ENCODE data around the gene KCNQ1OT1.

Gene KCNQ1OT1

GRCh38 chr11:2662024-2662312 is 37.8 kb downstream of the KCNQ1OT1 start:
- Histone ChIP-seq H3K27me3 (ENCODE audit: control insufficient read depth in 5 of 5, insufficient read depth in 4 of 5, low read length in 5 of 5) (no peaks in the 10 kb centered on the region), H3K9ac (ENCODE audit: low read length in 5 of 5) (no peak overlapping the region), H3K4me1 (ENCODE audit: control insufficient read depth in 5 of 5, insufficient read depth in 5 of 5, low read length in 5 of 5) (peaks cover 4 to 13% (median 9%) of the 10 kb centered on the region in 5 donors), H3K4me3 (ENCODE audit: low read depth in 1 of 5, low read length in 5 of 5) (peak overlapping the region in 2 of 5 donors; percentile 21 to 23), H3K9me3 (ENCODE audit: control insufficient read depth in 5 of 5, low read length in 5 of 5) (peaks cover 12 to 41% (median 36%) of the 10 kb centered on the region in 5 donors), H3K36me3 (ENCODE audit: control insufficient read depth in 5 of 5, insufficient read depth in 5 of 5, low read length in 5 of 5) (peaks cover 2 to 26% (median 10%) of the 10 kb centered on the region in 5 donors), H3K27ac (ENCODE audit: low read depth, low read length) (no peak overlapping the region)

GRCh38 chr11:2661173-2662023 is 38.4 kb downstream of the KCNQ1OT1 start:
- H3K9me3 ChIP-seq (ENCODE audit: control insufficient read depth in 5 of 5, low read length in 5 of 5) = peaks cover 12 to 43% (median 36%) of the 10 kb centered on the region in 5 donors
- peaks cover 2 to 26% (median 10%) of the 10 kb centered on the region in 5 donors for H3K36me3 ChIP-seq (ENCODE audit: control insufficient read depth in 5 of 5, insufficient read depth in 5 of 5, low read length in 5 of 5)
- H3K4me3 ChIP-seq (ENCODE audit: low read depth in 1 of 5, low read length in 5 of 5) = peak overlapping the region in 1 of 5 donors; percentile 21

DNA sequence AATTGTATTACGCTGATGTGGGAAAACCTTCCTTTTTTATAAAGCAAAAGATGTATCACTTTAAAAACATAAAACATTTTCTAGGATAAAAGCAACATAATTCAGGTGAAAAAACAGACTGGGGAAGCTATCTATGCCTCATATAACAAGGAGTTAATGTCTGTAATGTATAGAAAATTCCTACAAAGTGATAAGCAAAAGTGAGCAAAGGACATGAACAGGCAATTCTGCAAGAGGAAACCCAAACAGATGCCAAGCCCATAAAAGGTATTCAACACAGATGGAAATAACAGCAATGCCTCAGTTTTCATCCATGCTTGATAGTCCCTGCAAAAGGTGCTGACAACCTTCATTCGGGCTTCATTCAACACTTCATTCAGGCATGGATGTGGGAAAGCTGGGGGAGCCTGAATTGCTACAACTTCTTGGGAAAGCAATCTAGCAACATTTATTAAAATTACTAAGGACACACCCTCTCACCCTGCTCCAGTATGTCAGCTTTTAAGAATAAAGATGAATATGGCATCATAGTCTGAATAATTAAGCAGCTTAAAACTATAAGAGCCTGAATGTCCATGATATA is 39.3 kb downstream of the KCNQ1OT1 start:
- Histone ChIP-seq H3K27me3 (ENCODE audit: control insufficient read depth in 5 of 5, insufficient read depth in 4 of 5, low read length in 5 of 5) (no peaks in the 10 kb centered on the region), H3K9me3 (ENCODE audit: control insufficient read depth in 5 of 5, low read length in 5 of 5) (peaks cover 12 to 51% (median 36%) of the 10 kb centered on the region in 5 donors), H3K9ac (ENCODE audit: low read length in 5 of 5) (no peak overlapping the region), H3K27ac (ENCODE audit: low read depth, low read length) (no peak overlapping the region), H3K4me3 (ENCODE audit: low read depth in 1 of 5, low read length in 5 of 5) (peak overlapping the region in 1 of 5 donors; percentile 13), H3K36me3 (ENCODE audit: control insufficient read depth in 5 of 5, insufficient read depth in 5 of 5, low read length in 5 of 5) (peaks cover 0 to 21% (median 10%) of the 10 kb centered on the region in 5 donors), H3K4me1 (ENCODE audit: control insufficient read depth in 5 of 5, insufficient read depth in 5 of 5, low read length in 5 of 5) (peaks cover 0 to 3% (median 0%) of the 10 kb centered on the region in 5 donors)

More at GRCh38 chr11:2661173-2662023, 38.4 kb downstream of the KCNQ1OT1 start:
- H3K9ac ChIP-seq (ENCODE audit: low read length in 5 of 5) = no peak overlapping the region
- no peaks in the 10 kb centered on the region for H3K27me3 ChIP-seq (ENCODE audit: control insufficient read depth in 5 of 5, insufficient read depth in 4 of 5, low read length in 5 of 5)
- peaks cover 0 to 7% (median 4%) of the 10 kb centered on the region in 5 donors for H3K4me1 ChIP-seq (ENCODE audit: control insufficient read depth in 5 of 5, insufficient read depth in 5 of 5, low read length in 5 of 5)
- H3K27ac ChIP-seq (ENCODE audit: low read depth, low read length) = no peak overlapping the region

- Histone ChIP-seq H3K36me3 (ENCODE audit: control insufficient read depth in 5 of 5, insufficient read depth in 5 of 5, low read length in 5 of 5) (peaks cover 0 to 4% (median 2%) of the 10 kb centered on the region in 5 donors), H3K9me3 (ENCODE audit: control insufficient read depth in 5 of 5, low read length in 5 of 5) (peaks cover 14 to 70% (median 57%) of the 10 kb centered on the region in 5 donors), H3K4me1 (ENCODE audit: control insufficient read depth in 5 of 5, insufficient read depth in 5 of 5, low read length in 5 of 5) (peaks cover 0 to 11% (median 6%) of the 10 kb centered on the region in 5 donors), H3K27ac (ENCODE audit: low read depth, low read length) (no peak overlapping the region), H3K27me3 (ENCODE audit: control insufficient read depth in 5 of 5, insufficient read depth in 4 of 5, low read length in 5 of 5) (no peaks in the 10 kb centered on the region), H3K4me3 (ENCODE audit: low read depth in 1 of 5, low read length in 5 of 5) (peak overlapping the region in 1 of 5 donors; percentile 10), H3K9ac (ENCODE audit: low read length in 5 of 5) (no peak overlapping the region)
Observed at GRCh38 chr11:2657697-2658284, 42.0 kb downstream of the KCNQ1OT1 start.

- H3K4me3 ChIP-seq (ENCODE audit: low read depth in 1 of 5, low read length in 5 of 5) = peak overlapping the region in 1 of 5 donors; percentile 0
- no peak overlapping the region for H3K9ac ChIP-seq (ENCODE audit: low read length in 5 of 5)
- H3K9me3 ChIP-seq (ENCODE audit: control insufficient read depth in 5 of 5, low read length in 5 of 5) = peaks cover 14 to 74% (median 60%) of the 10 kb centered on the region in 5 donors
- H3K27me3 ChIP-seq (ENCODE audit: control insufficient read depth in 5 of 5, insufficient read depth in 4 of 5, low read length in 5 of 5) = no peaks in the 10 kb centered on the region
- H3K36me3 ChIP-seq (ENCODE audit: control insufficient read depth in 5 of 5, insufficient read depth in 5 of 5, low read length in 5 of 5) = peaks cover 0 to 2% (median under 1%) of the 10 kb centered on the region in 5 donors
- peaks cover 0 to 12% (median 8%) of the 10 kb centered on the region in 5 donors for H3K4me1 ChIP-seq (ENCODE audit: control insufficient read depth in 5 of 5, insufficient read depth in 5 of 5, low read length in 5 of 5)
- H3K27ac ChIP-seq (ENCODE audit: low read depth, low read length) = no peak overlapping the region
Observed at GRCh38 chr11:2656859-2657258, 42.9 kb downstream of the KCNQ1OT1 start.

GRCh38 chr11:2655834-2656622 is 43.8 kb downstream of the KCNQ1OT1 start:
- H3K4me1 ChIP-seq (ENCODE audit: control insufficient read depth in 5 of 5, insufficient read depth in 5 of 5, low read length in 5 of 5) = peaks cover 0 to 12% (median 8%) of the 10 kb centered on the region in 5 donors
- peaks cover 0 to 2% (median 0%) of the 10 kb centered on the region in 5 donors for H3K36me3 ChIP-seq (ENCODE audit: control insufficient read depth in 5 of 5, insufficient read depth in 5 of 5, low read length in 5 of 5)
- peaks cover 11 to 72% (median 61%) of the 10 kb centered on the region in 5 donors for H3K9me3 ChIP-seq (ENCODE audit: control insufficient read depth in 5 of 5, low read length in 5 of 5)
- no peaks in the 10 kb centered on the region for H3K27me3 ChIP-seq (ENCODE audit: control insufficient read depth in 5 of 5, insufficient read depth in 4 of 5, low read length in 5 of 5)
- no peak overlapping the region for H3K27ac ChIP-seq (ENCODE audit: low read depth, low read length)
- H3K9ac ChIP-seq (ENCODE audit: low read length in 5 of 5) = no peak overlapping the region
- H3K4me3 ChIP-seq (ENCODE audit: low read depth in 1 of 5, low read length in 5 of 5) = peak overlapping the region in 1 of 5 donors; percentile 8

- Histone ChIP-seq H3K9me3 (ENCODE audit: control insufficient read depth in 5 of 5, low read length in 5 of 5) (peaks cover 10 to 72% (median 61%) of the 10 kb centered on the region in 5 donors), H3K36me3 (ENCODE audit: control insufficient read depth in 5 of 5, insufficient read depth in 5 of 5, low read length in 5 of 5) (peaks cover 0 to 2% (median 0%) of the 10 kb centered on the region in 5 donors), H3K4me3 (ENCODE audit: low read depth in 1 of 5, low read length in 5 of 5) (no peak overlapping the region), H3K27me3 (ENCODE audit: control insufficient read depth in 5 of 5, insufficient read depth in 4 of 5, low read length in 5 of 5) (no peaks in the 10 kb centered on the region), H3K27ac (ENCODE audit: low read depth, low read length) (no peak overlapping the region), H3K4me1 (ENCODE audit: control insufficient read depth in 5 of 5, insufficient read depth in 5 of 5, low read length in 5 of 5) (peaks cover 0 to 12% (median 8%) of the 10 kb centered on the region in 5 donors), H3K9ac (ENCODE audit: low read length in 5 of 5) (no peak overlapping the region)
Observed at GRCh38 chr11:2655016-2655719, 44.6 kb downstream of the KCNQ1OT1 start.

GRCh38 chr11:2653930-2654739 is 45.7 kb downstream of the KCNQ1OT1 start:
- H3K36me3 ChIP-seq (ENCODE audit: control insufficient read depth in 5 of 5, insufficient read depth in 5 of 5, low read length in 5 of 5) = peaks cover 0 to 2% (median 0%) of the 10 kb centered on the region in 5 donors
- H3K9me3 ChIP-seq (ENCODE audit: control insufficient read depth in 5 of 5, low read length in 5 of 5) = peaks cover 16 to 77% (median 69%) of the 10 kb centered on the region in 5 donors
- H3K9ac ChIP-seq (ENCODE audit: low read length in 5 of 5) = no peak overlapping the region
- no peaks in the 10 kb centered on the region for H3K27me3 ChIP-seq (ENCODE audit: control insufficient read depth in 5 of 5, insufficient read depth in 4 of 5, low read length in 5 of 5)
- H3K27ac ChIP-seq (ENCODE audit: low read depth, low read length) = no peak overlapping the region
- peaks cover 0 to 12% (median 8%) of the 10 kb centered on the region in 5 donors for H3K4me1 ChIP-seq (ENCODE audit: control insufficient read depth in 5 of 5, insufficient read depth in 5 of 5, low read length in 5 of 5)
- no peak overlapping the region for H3K4me3 ChIP-seq (ENCODE audit: low read depth in 1 of 5, low read length in 5 of 5)

All from subcutaneous abdominal adipose tissue (tissue), 5 donors.